HEK293T (cell line): ENCODE data around the gene VRK2.

Experiments
- ELF4 ChIP-seq: fragments of 450-650 bp; IDR thresholded peaks from 2 replicates; pipeline ENCODE4 v1.6.1; 2017; ENCODE audit warnings: antibody characterized with exemption
- FOXK2 ChIP-seq: fragments of 450-650 bp; IDR thresholded peaks from 2 replicates; pipeline ENCODE4 v1.6.1; 2016; ENCODE audit warnings: mild to moderate bottlenecking
- FOXM1 ChIP-seq: fragments of 450-650 bp; IDR thresholded peaks from 2 replicates; pipeline ENCODE4 v1.6.1; 2017; ENCODE audit warnings: mild to moderate bottlenecking, borderline replicate concordance
- HDGF ChIP-seq: fragments of 450-650 bp; IDR thresholded peaks from 2 replicates; pipeline ENCODE4 v1.6.1; 2017; ENCODE audit warnings: antibody characterized with exemption, borderline replicate concordance
- PKNOX1 ChIP-seq: fragments of 450-650 bp; IDR thresholded peaks from 2 replicates; pipeline ENCODE4 v1.6.1; 2016
- SUZ12 ChIP-seq: fragments of 450-650 bp; IDR thresholded peaks from 2 replicates; pipeline ENCODE4 v1.6.1; 2016; ENCODE audit warnings: mild to moderate bottlenecking
- ZNF384 ChIP-seq: fragments of 450-650 bp; IDR thresholded peaks from 2 replicates; pipeline ENCODE4 v1.6.1; 2016

- TF ChIP-seq PKNOX1 (no peak), HDGF (no peak), FOXM1 (no peak), FOXK2 (no peak), SUZ12 (no peak), ZNF384 (no peak), ELF4 (no peak)
Observed at GRCh38 chr2:58138396-58139030, 91.9 kb downstream of the VRK2 start.
